ENCODE results near the gene TSPAN11. TPM values are rescaled to one million over a fixed set of nuclear protein-coding genes. Genes with fewer than 3 reads are reported as not detected.

TSPAN11 gene
- total RNA-seq, 2 donors from 2014 or later = 2.5 to 4.1 TPM

GRCh38 chr12:31019561-31019960 is 93.0 kb downstream of the TSPAN11 start:
- TF ChIP-seq CTCF (IDR thresholded peaks at IDR 0.05) = no peak
- Histone ChIP-seq H3K36me3 (no peaks in the 10 kb centered on the region), H3K9me3 (no peaks in the 10 kb centered on the region), H3K27me3 (no peaks in the 10 kb centered on the region), H3K27ac (no peak overlapping the region), H3K4me1 (no peaks in the 10 kb centered on the region), H3K4me3 (no peak overlapping the region)
- no peak for DNase-seq (ENCODE audit: low spot score)

- DNase-seq (ENCODE audit: low spot score) = no peak
- no peaks in the 10 kb centered on the region for H3K27me3 ChIP-seq
- no peaks in the 10 kb centered on the region for H3K4me1 ChIP-seq
- H3K9me3 ChIP-seq = no peaks in the 10 kb centered on the region
- H3K36me3 ChIP-seq = no peaks in the 10 kb centered on the region
- no peak for TF ChIP-seq CTCF (IDR thresholded peaks at IDR 0.05)
- H3K27ac ChIP-seq = no peak overlapping the region
- no peak overlapping the region for H3K4me3 ChIP-seq
Observed at GRCh38 chr12:31019976-31020375, 93.4 kb downstream of the TSPAN11 start.

- Histone ChIP-seq H3K4me1 (no peaks in the 10 kb centered on the region), H3K4me3 (no peak overlapping the region), H3K36me3 (no peaks in the 10 kb centered on the region), H3K27ac (no peak overlapping the region), H3K9me3 (no peaks in the 10 kb centered on the region), H3K27me3 (no peaks in the 10 kb centered on the region)
- DNase-seq (ENCODE audit: low spot score) = no peak
- TF ChIP-seq CTCF (IDR thresholded peaks at IDR 0.05) = no peak
Observed at GRCh38 chr12:31020385-31021166, 94.0 kb downstream of the TSPAN11 start.

- Histone ChIP-seq H3K4me1 (no peaks in the 10 kb centered on the region), H3K27ac (no peak overlapping the region), H3K9me3 (no peaks in the 10 kb centered on the region), H3K36me3 (no peaks in the 10 kb centered on the region), H3K27me3 (no peaks in the 10 kb centered on the region), H3K4me3 (no peak overlapping the region)
- DNase-seq (ENCODE audit: low spot score) = no peak
- no peak for TF ChIP-seq CTCF (IDR thresholded peaks at IDR 0.05)
Observed at GRCh38 chr12:31021181-31021580, 94.6 kb downstream of the TSPAN11 start.

GRCh38 chr12:31021809-31022494 is 95.4 kb downstream of the TSPAN11 start:
- Histone ChIP-seq H3K4me3 (no peak overlapping the region), H3K27me3 (no peaks in the 10 kb centered on the region), H3K36me3 (no peaks in the 10 kb centered on the region), H3K27ac (no peak overlapping the region), H3K9me3 (no peaks in the 10 kb centered on the region), H3K4me1 (no peaks in the 10 kb centered on the region)
- TF ChIP-seq CTCF (IDR thresholded peaks at IDR 0.05) = no peak
- no peak for DNase-seq (ENCODE audit: low spot score)

All from right atrium auricular region (tissue), 2 donors.